ENCODE data around the gene GMDS.

DNA sequence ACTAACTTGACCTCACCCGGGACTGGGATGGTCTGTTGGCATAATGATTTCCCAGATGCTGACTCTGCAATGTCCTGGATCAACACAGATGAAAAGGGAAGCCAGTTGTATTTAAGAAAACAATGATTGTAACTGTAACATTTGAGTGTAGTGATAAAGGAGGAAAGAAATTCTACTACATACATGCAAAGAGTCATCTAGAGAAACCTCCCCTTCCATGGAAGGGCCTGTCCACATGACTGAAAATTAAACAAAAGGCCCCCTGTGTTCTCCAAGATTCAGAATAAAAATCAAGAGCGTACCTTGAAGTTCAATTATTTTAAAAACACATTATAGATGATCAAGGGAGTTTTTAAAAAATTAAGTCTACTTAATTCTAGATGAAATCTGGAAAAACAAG lies 484.5 kb downstream of the GMDS start:
- no peak for TF ChIP-seq POLR2A (IDR thresholded peaks at IDR 0.05; ENCODE audit: low read depth, low read length)
- TF ChIP-seq, protein P1, sequence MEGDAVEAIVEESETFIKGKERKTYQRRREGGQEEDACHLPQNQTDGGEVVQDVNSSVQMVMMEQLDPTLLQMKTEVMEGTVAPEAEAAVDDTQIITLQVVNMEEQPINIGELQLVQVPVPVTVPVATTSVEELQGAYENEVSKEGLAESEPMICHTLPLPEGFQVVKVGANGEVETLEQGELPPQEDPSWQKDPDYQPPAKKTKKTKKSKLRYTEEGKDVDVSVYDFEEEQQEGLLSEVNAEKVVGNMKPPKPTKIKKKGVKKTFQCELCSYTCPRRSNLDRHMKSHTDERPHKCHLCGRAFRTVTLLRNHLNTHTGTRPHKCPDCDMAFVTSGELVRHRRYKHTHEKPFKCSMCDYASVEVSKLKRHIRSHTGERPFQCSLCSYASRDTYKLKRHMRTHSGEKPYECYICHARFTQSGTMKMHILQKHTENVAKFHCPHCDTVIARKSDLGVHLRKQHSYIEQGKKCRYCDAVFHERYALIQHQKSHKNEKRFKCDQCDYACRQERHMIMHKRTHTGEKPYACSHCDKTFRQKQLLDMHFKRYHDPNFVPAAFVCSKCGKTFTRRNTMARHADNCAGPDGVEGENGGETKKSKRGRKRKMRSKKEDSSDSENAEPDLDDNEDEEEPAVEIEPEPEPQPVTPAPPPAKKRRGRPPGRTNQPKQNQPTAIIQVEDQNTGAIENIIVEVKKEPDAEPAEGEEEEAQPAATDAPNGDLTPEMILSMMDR (conservative IDR thresholded peaks at IDR 0.05; ENCODE audit: low read depth, low read length) = no peak
- TF ChIP-seq CEBPB (IDR thresholded peaks at IDR 0.05; ENCODE audit: low read depth, low read length) = no peak
- no peak for TF ChIP-seq RAD21 (IDR thresholded peaks at IDR 0.05; ENCODE audit: low read length)
- no peak for TF ChIP-seq MAFK (IDR thresholded peaks at IDR 0.05; ENCODE audit: low read depth, low read length)
- no peak for TF ChIP-seq RCOR1 (IDR thresholded peaks at IDR 0.05; ENCODE audit: insufficient replicate concordance, low read length)
- TF ChIP-seq, protein P2, sequence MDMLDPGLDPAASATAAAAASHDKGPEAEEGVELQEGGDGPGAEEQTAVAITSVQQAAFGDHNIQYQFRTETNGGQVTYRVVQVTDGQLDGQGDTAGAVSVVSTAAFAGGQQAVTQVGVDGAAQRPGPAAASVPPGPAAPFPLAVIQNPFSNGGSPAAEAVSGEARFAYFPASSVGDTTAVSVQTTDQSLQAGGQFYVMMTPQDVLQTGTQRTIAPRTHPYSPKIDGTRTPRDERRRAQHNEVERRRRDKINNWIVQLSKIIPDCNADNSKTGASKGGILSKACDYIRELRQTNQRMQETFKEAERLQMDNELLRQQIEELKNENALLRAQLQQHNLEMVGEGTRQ (IDR thresholded peaks at IDR 0.05; ENCODE audit: low read depth, low read length) = no peak
- TF ChIP-seq MAZ (IDR thresholded peaks at IDR 0.05; ENCODE audit: borderline replicate concordance, low read depth, low read length) = no peak
- no peak for TF ChIP-seq BHLHE40 (IDR thresholded peaks at IDR 0.05; ENCODE audit: low read depth, low read length)
- no peak for TF ChIP-seq FOS (IDR thresholded peaks at IDR 0.05; ENCODE audit: low read depth, low read length)
- TF ChIP-seq, protein P3, sequence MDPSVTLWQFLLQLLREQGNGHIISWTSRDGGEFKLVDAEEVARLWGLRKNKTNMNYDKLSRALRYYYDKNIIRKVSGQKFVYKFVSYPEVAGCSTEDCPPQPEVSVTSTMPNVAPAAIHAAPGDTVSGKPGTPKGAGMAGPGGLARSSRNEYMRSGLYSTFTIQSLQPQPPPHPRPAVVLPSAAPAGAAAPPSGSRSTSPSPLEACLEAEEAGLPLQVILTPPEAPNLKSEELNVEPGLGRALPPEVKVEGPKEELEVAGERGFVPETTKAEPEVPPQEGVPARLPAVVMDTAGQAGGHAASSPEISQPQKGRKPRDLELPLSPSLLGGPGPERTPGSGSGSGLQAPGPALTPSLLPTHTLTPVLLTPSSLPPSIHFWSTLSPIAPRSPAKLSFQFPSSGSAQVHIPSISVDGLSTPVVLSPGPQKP (IDR thresholded peaks at IDR 0.05; ENCODE audit: borderline replicate concordance, low read depth, low read length) = no peak
